Smooth muscle cell of the brain vasculature (primary cell): ENCODE results near the gene C2CD5.
"Not testable (repeated sequence)": the region's sequence is repeated elsewhere in the genome, so short reads cannot be mapped to it uniquely, and the experiment has no call there.

Source experiments
- DNase-seq: peaks from one replicate; pipeline ENCODE4 v3.0.0-alpha.2; 2012; ENCODE audit warnings: low read depth, low spot score

Gene C2CD5

DNA sequence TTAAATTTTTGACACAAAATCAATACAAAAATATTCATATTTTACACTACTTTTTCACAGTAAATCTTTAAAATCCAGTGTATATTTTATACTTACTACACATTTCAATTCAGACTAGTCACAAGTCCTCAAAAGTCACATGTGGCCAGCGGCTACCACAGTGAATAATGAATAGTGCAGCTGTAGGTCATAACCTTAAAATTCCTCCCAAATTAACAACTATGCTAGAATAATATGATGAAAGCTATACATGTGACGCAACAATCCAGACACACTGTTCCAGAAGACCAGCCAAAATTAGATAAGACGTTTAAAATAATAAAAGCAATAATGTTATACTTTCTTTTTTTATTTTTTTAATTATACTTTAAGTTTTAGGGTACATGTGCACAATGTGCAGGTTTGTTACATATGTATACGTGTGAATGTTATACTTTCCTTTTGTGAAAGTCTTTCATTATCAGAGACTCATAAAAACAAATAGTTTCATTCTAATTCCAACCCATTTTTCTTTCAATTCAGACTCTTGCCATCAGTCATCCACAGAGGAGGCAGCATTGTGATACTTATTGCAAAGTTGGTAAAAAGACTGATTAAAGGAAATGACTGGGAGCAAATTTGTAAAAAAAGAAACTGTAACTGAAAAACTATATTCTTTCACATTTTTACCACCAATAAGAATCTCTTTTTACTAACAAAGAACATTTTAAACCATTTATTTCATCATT lies 67.0 kb downstream of the C2CD5 start:
- peak; percentile 24 for DNase-seq

DNA sequence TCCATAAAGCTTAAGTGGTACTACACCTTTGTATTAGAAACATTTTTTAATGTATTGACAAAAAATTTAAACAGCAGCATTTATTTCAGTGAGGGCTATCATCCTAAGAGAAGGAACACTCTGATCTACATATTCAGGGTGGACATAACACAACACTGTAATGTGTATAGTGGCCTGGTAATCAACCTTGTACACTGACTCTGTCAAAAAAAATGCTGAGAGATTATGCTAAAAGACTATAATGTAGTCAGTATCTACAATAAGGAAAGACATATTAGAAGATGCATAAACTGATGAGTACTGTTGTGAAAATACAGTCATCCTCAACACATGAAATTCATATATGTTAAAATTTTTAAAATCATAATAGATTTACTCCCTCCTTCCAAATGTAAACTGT lies 68.2 kb downstream of the C2CD5 start:
- no peak for DNase-seq

DNA sequence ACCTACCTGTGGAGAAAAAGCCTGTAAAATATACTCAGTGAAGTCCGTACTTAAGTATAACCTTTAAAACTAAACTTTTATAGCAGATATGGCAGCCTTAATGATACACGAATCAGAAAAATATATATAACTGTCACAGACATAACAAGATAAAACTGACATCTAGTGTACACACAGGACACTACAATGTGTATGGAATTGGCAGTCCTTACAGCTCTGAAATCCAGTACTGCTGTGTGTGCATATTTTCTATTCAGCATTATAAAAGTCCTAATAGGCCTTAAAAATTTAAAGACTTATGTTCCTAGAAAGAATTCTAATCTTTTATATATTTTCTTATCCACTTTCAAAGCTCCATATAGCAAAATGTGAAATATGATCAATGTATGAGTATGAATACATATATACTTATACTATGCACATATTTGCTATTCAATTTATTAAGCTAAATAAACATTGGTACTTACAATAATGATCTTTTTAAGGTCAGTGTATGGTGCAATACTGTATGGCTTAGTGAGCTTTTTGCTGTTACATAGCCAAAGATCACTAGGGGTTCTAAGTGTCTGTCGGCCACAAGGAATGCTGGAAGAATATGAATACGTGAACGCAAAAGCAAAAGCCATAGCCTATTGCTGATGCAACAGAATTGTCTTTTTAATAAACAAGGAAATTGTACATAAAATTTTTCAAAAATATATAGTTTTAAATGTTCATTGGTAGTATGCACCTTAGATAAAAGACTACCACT lies 69.2 kb downstream of the C2CD5 start:
- DNase-seq, result no peak

DNA sequence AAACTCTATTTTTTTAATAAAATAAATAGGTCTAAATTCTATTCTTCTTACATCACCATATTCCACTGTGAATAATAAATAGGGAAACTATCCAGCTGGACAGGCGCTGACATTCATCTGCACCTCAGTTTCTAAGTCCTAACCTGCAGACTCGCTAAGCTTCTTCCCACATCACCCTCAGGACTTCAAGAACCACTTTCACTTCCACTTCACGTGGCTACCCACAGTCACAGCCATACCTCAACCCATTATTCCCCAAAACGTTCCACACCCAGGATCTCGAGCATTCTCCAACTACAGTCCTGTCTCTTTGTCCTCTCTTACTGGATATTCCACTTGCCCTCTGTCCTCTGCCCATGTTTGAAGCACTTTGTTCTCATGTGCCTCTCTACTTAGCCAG lies 71.1 kb downstream of the C2CD5 start:
- DNase-seq, result no peak

DNA sequence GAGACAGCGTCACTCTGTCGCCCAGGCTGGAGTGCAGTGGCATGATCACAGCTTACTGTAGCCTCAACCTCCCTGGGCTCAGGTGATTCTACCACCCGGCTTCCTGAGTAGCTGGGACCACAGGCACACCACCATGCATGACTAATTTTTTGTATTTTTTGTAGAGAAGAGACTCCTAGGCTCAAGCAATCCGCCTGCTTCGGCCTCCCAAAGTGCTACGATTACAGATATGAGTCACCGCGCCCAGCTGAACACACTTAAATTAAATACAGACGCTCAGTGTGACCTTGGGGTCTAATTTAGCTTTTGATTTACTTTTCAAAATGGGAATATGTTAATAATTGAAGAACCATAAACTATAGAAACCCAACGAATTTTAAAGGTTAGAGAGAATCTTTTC lies 77.2 kb downstream of the C2CD5 start:
- DNase-seq, result peak; percentile 62

DNA sequence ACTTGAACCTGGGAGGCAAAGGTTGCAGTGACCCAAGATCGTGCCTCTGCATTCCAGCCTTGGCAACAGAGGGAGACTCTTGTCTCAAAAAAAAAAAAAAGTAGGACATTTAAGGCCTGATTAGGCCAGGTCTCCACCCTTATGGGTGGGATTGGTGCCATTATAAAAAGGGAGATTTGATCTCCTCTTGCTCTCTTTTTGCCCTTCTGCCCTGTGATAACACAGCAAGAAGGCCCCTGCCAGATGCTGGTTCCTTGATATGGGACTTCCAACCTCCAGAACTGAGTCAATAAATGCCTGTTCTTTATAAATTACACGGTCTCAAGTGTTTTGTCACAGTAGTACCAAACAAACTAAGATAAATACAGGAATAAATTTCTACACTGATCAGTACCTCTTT lies 81.0 kb downstream of the C2CD5 start:
- DNase-seq, result no peak

DNA sequence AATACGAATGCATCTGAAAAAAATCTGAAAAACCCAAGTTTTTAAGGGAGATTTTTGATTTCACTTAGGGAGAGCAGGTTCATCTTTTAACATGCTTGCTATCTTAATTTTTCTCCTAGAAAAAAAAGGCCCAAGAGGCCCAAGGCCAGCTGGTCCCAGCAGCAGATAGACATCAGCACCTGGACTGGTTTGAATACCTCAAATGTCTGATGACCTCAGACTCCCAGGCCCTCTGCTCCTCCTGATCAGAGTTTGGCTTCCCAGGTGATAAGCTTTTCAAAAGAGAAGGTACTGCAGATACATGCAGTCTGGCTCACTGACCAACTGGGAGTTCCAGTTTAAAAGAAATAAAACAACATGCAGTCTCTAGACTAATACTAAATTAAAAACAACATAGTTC lies 82.6 kb downstream of the C2CD5 start:
- DNase-seq, result no peak

DNA sequence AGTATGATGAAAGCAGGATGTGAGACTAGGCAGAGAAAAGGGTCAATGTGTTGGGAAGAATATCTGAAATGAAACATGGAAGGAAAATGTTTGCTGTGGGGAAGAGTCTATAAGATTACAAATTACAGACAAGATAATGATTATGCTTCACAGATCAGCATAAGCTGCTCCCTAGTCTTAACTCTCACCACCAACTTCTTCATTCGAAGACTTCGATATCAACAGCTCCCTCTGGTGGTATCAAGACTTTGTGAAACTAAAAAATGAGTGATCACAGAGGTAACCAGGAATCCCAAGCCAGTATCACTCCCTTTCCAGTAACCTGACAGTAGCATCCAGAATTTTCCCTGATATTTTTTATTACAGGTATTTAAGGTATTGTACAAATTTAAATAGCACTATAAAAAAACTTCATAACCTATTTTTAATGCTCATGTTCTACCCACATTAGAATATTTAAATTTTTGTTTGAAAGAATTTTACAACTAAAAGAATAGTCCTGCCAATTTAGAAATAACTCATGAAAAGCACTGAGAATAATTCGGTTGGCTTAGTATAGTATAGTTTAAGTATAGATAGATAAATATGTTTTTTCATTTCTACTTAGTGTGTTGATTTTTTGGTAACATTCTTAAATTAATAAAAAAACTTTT lies 84.4 kb downstream of the C2CD5 start:
- no peak for DNase-seq

DNA sequence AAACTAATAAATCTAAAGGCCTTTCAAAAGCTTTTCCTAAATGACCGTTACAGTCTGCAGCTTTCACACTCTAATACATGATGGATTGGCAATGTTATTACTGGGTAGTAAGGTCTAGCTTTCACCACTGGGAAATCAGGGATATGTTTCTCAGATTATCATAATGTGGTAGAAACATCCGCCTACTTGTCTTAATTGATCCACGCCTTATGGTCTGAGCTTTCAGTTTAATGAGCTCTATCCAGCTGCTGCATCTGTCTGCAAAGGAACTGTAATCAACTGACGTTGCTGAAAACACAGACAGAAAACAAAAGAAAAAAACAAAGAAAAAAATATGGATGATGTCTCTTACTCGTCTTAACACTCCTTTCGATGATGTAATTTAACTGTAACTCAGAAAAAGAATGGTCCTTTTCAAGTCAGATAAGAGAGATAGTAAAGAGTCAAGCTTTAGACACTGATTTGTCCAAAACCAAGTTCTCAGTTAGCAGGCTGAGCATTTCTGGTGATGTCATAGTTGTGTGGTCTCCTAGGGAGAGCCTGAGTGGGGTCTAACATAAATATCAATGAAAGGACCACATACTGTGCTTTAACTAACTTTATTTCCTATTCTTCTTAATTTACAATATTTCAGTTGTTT lies 85.9 kb downstream of the C2CD5 start:
- no peak for DNase-seq

DNA sequence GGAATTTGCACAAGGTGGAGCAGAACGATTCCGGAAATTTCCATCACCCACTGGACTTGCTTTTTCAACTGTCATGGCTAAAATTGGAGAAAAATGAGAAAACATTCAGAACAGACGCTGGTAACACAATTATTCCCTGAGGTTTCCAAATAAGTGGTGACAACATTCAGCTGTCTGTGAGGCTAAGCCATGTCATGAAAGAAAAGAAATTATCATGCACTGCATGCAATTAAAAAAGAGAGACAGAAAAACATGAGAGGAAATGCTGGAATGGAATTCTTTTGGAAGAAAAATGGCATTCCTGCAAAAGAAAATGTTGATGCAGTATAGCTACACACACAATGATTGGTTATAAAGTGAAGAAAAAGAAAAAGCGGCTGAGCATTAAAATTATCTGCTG lies 87.3 kb downstream of the C2CD5 start:
- DNase-seq, result no peak

DNA sequence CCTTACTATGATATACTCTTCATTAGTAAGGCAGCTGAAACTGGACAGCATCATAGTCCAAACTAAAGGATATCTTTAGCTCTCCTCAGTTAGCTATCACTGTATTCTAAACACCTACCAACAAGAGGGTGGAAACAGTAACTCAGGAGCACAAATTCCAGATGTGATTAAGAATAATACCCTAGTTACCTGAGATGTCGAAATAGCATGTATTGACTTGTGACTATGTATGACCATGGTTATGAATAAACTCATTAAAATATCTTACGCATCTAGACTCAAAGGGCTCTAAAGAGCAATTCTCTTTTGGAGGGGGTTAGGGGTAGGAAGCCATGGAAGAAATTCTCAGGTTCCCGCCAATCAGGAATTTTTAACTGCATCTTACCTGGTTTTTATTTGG lies 90.8 kb downstream of the C2CD5 start:
- no peak for DNase-seq

DNA sequence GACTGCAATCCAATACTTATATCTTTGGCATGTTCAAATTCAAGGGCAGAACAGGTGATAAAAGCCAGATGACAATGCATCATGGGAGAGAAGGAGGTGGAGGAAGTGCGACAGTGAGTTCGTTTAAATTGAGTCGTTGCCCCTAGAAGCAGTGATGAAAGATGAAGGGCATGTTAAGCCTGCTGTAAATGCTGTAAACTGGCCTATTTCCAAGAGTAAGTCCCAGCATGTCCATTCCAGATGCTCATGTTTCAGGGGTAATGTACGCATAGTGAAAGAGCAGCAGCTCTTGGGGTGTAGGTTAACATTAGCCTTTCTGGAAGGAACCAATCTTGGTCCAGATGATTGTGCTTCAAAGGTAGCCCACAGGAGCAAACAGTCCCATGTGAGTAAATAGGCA lies 97.1 kb downstream of the C2CD5 start:
- no peak for DNase-seq

DNA sequence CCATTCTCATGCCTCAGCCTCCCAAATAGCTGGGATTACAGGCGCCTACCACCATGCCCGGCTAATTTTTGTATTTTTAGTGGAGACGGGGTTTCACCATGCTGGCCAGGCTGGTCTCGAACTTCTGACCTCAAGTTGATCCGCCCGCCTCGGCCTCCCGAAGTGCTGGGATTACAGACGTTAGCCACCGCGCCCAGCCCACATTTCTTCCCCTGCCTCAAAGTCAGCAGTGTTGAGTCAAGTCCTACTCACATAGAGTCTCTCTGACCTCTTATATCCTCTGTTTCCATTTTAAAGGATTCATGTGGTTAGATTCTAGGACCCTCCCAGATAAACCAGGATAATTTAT lies 100.1 kb downstream of the C2CD5 start:
- not testable (repeated sequence) for DNase-seq

DNA sequence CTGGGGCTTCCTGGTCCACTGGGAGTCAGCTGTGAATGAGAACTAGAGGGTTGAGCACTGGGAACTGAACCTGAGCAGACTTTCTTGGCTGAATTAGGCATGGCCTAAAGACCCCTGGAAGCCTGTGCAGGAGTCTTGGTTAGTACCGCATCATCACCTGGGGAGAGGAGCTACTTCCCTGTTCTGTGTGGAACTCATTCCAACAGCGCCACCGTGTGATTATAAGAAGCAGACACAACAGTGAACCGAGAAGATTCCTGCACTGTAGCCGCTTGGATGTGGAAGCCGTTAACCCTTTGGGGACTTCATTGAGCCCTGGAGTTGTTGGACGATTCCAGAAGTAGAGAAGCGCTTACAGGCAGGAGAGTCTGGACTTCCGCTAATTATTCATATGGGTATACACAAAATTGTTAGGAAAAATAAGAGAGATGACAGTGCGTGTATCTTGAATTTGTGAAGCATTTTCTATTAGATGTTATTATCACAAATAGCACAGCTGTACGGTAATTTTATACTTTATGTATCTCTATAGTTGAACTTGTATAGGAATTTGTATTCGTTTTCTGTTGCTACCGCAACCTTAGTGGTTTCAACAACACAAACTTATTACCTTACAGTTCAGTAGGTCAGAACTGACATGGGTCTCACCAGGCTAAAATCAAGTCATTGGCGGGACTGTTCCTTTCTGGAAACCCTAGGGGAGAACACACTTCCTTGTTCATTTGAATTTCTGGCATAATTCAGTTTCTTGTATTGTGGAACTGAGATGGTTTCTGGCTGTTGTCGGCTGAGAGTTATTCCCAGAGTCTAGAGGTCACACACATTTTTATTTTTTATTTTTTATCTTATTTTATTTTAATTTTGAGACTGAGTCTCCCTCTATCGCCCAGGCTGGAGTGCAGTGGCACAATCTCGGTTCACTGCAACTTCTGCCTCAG lies 100.7 kb downstream of the C2CD5 start:
- DNase-seq, result peak; percentile 53

DNA sequence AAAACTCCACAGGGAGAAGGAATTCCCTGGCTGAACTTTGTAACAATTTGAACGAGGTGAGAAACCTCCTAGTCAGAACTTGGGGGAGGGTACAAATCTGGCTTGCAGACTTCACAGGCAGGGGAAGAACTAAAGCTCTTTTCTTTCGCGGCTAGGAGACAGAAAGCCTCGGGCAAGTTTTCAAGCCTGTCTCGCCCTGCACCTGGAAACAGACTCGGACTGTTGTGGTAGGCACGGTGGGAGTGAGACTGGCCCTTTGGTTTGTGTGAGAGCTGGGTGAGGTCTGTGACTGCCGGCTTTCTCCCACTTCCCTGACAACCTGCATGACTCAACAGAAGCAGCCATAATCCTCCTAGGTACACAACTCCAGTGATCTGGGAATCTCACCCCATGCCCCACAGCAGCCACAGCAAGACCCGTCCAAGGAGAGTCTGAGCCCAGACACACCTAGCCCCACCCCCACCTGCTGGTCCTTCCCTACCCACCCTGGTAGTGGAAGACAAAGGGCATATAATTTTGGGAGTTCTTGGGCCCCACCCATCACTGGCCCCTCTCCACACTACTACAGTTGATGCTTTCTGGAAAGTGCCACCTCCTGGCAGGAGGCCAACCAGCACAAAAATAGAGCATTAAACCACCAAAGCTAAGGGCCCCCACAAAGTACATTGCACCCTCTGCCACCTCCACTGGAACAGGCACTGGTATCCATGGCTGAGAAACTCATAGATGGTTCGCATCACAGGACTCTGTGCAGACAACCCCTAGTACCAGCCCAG lies 107.1 kb downstream of the C2CD5 start:
- DNase-seq, result no peak

DNA sequence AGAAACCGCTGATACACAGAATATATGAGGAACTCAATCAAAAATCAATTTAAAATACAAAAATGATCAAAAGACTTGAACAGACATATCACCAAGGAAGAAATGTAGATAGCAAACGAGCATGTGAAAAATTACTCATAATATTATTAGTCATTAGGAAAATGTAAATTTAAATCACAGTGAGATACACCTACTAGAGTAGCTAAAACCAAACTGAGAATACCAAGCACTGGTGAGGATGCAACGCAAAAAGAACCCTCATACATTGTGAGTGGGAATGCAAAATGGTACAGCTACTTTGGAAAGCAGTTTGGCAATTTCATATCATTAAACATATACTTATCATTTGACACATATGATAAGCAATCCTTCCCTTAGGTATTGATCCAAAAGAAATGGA lies 108.8 kb downstream of the C2CD5 start:
- no peak for DNase-seq

DNA sequence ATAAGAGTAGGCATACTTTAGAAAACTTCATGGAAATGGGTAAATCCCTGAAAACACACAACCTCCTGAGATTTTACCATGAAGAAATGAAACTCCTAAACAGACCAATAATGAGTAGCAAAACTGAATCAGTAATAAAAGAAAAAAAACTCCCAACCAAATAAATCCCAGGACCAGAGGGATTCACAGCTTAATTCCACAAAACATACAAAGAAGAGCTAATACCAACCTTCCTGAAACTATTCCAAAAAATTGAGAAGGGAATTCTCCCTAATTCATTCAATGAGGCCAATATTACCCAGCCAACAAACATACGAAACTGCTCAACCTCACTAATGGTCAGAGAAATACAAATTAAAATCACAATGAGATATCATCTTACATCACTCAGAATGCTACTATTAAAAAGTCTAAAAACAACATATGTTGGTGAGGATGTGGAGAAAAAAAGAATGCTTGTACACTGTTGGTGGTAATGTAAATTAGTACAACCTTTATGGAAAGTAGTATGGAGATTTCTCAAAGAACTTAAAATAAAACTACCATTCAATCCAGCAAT lies 112.6 kb downstream of the C2CD5 start:
- no peak for DNase-seq

DNA sequence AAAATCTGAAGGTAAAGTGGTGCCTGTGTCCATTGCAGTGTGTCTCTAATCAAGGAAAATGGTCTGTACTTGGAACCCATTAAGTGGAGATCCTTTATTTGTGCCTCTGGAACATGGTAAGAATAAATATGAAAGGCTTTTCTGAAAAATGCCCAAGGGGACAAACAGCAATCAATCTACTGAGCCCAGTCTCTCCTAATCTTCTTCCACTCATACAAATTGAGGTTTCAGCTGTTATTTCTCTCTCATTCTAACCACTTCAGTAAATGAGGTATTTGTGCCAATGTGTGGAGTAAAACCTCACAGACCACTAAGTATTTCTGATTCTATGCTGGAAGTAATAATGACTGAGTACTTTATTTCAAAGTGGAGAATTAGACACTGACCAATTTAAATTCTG lies 127.5 kb downstream of the C2CD5 start:
- DNase-seq, result no peak

DNA sequence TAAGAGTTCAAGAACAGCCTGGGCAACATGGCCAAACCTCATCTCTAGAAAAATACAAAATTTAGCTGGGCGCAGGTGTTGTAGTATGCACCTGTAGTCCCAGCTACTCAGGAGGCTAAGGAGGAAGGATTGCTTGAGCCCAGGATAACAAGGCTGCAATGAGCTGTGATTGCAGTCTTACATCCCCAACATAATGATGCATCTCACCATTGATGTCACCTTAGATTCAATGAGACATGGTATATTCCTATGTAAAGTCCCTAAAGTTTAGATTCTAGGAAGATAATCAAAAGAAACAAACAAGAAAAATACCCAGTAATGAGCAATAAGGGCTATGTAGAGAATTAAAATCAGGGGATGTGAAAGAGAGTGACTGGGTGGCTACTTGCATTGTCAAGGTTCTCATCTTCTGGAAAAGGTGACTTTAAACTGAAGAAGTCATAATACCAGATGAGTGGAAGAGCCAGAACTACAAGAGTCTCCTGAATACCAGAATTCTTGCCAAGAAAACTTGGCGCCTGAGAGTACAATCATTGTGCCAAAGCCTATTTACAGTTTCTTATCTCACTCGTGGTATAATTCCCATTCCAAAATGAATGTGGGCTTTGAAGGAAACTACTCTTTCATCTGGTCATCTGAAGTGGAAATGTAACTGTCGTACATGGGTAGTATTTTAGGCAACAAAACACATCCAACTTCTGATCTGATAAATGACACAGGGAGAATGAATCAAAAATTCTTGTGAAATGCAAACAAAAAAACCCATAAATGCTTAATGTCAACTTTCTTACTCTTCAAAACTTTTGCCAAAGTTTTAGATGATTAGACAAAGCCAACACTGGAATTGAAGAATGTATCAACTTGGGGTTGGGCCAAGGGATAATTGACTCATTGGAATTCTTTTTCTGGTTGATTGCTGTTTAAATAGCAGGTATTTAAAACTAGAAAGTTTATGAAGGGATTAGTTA lies 128.7 kb downstream of the C2CD5 start:
- DNase-seq, result no peak
